Activated CD4-positive, alpha-beta T cell treated with anti-CD3 and anti-CD28 coated beads for 4 hours (primary cell): ENCODE results near the gene SETD3.
"Not testable (repeated sequence)": the region's sequence is repeated elsewhere in the genome, so short reads cannot be mapped to it uniquely, and the experiment has no call there.

ENCODE experiments used
- DNase-seq, 2 donors: peaks; one replicate each; pipeline ENCODE4 v3.0.0-alpha.2; 2020

SETD3 gene

DNA sequence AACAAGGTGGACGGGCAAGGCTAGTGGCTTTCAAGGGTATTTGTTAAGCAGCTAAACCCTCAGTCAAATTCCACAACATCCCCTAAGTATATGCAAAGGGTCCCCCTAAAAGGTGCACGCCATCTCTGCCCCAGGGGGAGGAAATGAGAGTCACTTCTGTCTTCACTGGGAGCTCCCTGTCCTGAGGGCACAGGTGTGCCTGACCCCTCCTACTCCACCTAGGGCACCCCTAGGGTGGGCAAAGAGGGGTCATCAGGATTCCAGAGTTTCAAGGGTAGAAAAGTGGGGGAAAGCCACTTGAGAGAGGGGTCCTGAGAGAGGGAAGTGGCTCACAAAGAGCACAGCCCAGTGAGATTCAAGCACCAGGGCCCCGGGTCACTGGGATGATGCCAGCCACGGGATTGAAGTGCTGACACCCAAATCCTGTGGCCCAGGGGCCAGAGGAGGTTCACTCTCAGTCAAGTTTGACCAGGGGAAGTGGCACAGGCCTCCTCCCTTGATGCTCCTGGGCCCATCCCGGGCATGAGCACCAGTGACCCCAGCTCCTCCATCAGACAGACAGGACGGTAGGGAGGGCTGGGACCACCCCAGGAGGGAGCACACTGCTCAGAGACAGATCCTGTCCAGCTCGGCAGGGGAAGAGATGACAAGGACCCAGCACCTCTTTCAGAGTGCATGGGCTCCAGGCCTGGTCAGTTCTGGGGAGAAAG lies 126.3 kb downstream of the SETD3 start:
- DNase-seq, result no peak

DNA sequence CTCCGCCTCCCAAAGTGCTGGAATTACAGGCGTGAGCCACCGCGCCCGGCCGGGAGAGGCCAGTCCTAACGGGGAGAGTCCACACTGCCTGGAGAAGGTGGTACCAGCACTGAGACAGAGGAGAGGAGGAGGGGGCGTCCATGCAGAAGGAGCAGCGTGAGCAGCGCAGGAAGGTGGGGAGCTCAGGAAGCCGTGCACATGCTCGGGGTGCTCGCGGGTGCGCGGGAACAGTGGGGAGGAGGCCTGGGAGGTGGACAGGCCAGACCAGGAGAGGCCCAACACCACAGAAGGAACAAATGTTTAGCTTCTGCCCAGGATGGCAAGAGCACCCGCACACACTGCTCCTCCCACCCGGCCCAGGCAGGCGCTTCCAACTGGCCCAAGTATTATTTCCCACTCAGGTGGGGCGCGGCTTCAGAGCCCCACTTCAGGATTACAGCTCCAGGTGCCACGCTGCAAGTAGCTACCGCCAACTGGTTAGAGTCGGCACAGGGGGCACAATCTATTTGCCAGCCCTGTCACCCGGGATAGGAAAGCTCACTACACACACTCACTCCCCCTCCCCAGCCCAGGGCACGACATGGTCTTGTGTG lies 127.9 kb downstream of the SETD3 start:
- DNase-seq, result no peak

DNA sequence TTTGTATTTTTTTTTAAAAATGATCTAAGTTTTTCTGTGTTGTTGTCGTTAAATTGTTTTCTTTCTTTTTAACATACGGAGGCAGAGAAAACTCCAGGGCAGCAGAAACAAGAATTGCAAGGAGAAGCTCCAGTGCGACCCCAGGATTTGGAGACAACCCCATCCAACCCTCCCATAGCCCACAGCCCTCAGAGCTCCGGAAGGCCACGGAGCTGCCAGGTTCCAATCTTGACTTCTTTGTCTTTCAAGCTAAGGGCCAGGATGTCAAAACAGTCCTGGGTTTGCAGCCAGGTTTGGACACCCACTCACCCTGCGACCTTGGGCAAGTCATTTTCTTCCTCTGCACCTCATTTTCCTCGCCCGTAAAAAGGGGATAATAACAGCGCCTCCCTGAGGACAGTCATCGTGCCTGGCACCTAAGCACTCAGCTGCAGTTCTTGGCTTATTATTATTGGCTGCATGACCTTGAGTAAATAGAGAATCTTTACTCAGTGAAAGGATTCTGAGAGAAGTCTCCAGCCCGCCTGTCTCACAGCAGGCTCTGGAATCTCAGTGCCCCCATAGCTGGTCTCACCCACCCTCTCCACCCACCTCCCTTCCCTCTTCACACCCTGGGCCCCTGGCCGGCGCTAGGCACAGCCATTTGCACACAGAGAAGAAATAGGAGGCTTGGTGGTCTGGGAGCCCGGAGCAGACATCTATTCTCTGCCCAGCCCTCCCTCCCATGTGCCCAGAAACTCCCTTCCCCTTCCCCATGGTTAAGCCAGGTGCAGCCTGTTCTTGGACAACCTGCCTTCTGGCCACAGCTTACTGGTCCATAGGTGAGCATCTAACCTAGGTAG lies 129.3 kb downstream of the SETD3 start:
- no peak for DNase-seq

DNA sequence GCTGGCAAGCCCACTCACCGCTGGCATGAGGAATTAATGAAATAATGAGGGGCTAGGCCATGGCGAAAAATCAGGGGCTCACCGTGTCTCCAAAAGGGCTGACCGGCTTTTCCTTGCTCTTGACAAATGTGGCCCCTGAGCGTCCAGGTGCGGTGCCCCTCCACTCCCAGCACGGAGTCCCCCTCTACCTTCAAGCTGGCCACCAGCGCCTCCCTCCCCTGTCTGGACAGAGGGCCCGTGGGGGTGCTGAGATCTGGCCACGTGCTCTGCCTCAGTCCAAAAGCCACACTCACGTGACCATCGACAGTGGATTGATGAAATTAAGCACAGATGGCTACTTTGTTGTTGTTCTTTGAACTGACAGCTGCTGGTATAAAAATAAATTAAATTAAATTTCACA lies 129.9 kb downstream of the SETD3 start:
- no peak for DNase-seq

DNA sequence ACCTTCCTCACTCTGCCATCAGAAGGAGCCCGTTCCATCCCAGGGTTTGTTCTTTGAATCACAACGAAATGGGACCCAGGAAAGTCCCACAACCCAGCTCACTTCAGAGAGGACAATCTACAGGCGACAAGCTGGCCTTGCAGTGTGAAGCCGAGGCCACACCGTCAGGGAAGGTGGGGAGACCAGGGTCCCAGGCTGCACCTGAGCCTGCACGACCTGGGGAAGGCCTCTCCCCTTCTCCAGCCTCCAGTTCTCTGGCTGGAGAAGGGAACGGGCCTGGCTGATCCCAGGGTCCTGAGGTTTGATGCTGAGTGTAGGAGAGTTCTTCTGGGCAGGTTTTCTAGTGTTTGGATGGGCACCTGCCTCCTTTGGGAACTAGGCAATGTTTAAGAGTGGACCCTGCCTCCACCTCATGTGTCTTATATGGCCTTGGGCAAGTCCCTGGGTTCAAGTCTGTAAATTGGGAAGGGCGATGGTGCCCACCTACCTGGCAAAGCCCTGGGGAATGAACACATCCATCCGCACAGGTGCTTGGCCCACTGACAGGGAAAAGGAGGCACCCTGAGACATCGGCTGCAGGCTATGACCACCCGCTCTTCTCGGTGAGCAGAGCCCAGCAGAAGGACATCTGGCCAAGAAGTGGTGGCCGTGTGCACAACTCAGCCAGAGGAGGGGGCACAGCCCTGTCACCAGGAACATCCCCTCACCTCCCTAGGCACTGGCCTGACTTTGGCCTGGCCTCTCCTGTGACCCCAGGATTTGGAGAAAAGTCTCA lies 130.8 kb downstream of the SETD3 start:
- no peak for DNase-seq

DNA sequence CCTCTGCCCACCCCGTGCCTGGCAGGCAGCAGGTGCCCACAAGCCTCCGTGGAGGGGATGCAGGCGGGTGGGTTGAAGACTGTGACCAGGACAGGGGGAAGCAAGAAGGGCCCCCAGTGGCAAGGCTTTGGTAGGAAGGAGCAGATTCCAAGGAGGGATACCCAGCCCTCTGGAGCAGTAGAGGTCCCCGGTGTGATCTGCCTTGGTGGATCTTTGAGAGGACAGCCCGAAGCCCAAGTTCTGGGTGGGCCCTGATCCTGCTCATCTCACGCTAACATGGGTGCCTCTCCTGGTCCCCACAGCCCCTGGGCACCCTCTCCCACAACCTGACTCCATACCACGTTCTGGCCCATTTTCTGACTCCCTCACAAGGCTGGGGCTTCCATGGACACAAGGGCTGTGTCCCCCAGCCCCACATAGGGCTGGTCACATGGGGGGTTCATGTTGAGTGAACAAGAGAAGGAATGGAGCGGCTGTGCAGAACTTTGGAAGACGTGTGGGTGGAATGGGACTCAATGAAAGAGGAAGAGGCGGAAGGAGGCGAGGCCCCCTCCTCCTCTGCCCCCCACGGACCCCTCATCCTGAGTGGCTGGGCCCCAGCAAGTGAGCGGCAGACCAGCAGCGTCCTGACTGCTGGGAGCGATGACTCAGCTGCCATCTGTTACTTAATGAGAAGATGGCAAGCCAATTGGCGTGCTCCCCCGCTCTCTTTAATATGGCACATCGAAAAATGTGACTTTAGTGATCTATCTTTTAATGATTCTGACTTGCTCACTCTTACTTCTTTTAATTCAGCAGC lies 131.6 kb downstream of the SETD3 start:
- no peak for DNase-seq

GRCh38 chr14:99348231-99348630 lies 132.4 kb downstream of the SETD3 start:
- DNase-seq, result not testable (repeated sequence)
